GM12864 (cell line): ENCODE measurements around the gene ANKIB1.

Experiments
- DNase-seq: peaks from one replicate; pipeline ENCODE4 v3.0.0-alpha.2; 2011; ENCODE audit warnings: low read depth
- H3K4me3 ChIP-seq: 2 replicates; pipeline ENCODE4 v1.5.1; 2011; ENCODE audit warnings: mild to moderate bottlenecking, low read depth, low read length, control low read depth
- CTCF ChIP-seq: IDR thresholded peaks from 2 replicates; pipeline ENCODE4 v1.5.1; 2011; ENCODE audit warnings: low read depth, mild to moderate bottlenecking, moderate library complexity, low read length, control low read depth, inconsistent platforms; ENCODE audit errors: missing control alignments

Gene ANKIB1

DNA sequence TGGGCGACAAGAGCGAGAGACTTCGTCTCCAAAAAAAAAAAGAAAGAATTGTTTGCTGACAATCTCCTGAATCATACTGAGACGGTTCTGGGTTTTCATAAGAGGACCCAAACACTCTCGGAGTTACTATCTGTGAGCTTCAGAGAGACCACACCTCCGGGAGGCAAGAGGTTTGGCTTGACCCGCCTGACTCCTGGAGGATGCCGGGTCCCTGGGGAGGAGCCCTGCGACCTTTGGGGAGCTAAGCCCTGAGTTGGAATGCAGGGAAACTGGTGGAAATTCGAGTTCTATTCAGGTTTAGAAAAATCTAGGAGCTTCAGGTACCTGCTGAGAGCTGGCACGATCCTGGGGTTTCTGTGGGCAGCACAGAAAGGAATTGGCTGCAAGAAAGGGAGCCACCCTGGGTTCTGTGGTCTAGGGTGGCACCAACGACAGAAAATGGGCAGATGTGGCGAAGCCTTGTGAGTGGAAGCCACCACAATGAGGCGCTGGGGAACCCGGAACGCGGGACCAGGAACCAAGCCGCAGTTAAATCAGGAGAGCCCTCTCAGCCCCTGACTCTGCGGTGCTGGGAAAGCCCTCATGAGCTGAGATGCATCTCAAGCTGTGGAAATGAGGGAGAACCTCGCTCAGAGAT, 179.7 kb downstream of the ANKIB1 start:
- DNase-seq: no peak

DNA sequence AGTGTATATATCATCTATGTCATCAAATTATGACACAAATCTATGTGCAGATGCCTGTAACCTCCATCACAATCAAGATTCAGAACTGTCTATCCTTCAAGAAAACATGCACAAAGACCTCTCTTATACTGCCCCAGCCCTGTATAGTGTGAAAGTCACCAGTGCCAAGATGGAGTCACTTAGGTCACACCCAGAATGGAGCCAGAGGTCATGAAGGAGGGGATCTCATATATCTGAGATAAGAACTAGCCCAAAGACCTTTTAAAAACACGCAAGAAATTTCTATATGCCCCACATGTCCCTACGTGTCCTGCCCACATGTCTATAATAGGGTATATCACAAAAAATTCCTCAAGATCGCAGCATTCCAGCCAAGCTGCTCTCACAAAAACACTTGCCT, 181.4 kb downstream of the ANKIB1 start:
- no peak for DNase-seq
- TF ChIP-seq CTCF: no peak
- H3K4me3 ChIP-seq: no peak overlapping the region

More for the DNA sequence above, 179.7 kb downstream of the ANKIB1 start:
- H3K4me3 ChIP-seq: peak overlapping the region; percentile 25
- TF ChIP-seq CTCF: no peak

DNA sequence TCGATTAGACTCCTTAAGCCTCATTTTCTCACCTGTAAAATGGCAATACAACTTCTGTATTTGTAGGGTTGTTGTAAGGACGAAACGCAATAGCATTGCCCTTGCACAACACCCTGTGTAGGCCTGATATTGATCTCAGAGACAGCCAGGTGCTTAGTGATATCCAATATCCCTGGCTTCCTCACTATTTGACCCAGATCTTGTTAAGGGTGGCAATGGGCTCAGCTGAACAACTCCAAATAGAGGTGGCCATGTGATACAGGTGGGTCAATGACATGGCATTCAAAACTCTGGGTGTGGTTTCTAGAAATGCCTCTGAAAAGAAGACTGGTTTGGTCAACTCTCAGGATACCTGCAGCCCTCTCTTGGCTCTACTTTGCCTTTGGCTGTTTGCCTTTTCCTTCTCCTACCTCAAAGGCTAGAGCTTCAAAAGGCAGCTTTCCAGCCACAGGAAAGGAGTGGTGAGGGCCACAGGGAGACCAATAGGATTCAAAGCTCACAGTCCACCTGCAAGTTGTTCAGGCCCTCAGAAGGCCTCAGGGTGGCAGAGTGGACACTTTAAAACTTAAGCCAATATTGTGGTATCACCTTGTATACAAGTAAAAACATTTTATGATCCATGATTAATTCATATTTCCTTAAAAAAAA, 186.6 kb downstream of the ANKIB1 start:
- DNase-seq: no peak
- TF ChIP-seq CTCF: no peak
- H3K4me3 ChIP-seq: no peak overlapping the region

DNA sequence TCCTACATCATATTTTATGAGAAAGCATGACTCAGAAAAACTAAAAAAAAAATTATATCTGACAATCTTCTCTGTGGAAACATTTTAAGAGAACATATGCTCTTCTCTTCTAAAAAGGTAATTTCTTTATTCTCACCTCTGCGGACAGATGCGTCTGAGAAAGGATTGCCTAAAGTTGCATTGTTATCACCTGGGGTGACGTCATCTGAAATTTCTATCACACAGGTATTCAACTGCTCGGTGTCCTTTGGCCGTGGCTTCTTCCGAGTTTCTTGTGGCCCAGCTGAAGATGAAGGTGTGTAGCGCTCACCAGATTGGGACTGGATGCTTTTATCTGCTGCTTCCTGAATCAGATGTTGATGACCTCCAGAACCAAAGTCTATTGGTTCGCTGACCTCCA, 187.2 kb downstream of the ANKIB1 start:
- H3K4me3 ChIP-seq: no peak overlapping the region
- no peak for DNase-seq
- TF ChIP-seq CTCF: no peak

GRCh38 chr7:92435542-92435941, 189.8 kb downstream of the ANKIB1 start:
- no peak for DNase-seq
- no peak overlapping the region for H3K4me3 ChIP-seq
- TF ChIP-seq CTCF: no peak

DNA sequence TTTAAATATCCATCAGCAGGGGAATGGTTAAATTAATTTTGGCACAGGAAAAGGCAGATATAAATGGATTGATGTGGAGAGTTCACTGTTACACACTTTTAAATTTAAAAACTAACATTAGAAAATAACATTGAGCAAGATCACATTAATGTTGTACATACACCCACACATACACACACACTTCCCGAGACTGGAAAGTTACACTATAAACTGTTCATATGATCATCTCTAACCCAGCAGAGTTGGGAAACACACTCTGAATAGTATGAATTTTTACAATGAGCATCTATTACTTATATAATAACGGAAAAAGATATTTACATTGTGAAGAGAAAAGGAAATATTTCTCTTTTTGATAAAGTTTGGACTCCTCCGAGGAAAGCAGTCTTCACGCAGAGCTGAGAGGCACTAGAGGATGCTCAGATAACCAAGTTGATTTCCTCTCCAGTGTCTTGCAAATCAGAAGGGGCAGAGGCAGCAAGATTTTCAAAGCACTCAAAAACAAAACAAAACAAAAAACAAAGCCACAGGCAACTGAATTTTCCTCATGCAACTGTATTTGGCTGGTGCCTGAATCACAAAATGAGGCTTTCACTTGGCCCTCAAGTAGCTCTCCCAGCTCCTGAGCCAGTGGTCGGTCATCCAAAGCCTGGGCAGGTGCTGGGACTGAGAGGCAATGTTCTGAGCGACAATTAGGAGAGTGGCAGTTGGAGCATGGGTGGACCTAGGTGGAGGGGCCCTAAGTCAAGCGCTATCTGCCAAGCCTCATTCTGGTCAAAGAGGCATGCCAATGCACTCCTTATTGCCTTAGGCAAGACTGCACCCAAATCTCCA, 191.1 kb downstream of the ANKIB1 start:
- DNase-seq: no peak
- no peak for TF ChIP-seq CTCF
- H3K4me3 ChIP-seq: no peak overlapping the region
